Kasumi-1 (cell line): ENCODE measurements around the gene POLDIP2.

Experiments
- DNase-seq, 2 experiments: peaks; one replicate each; lab custom pipeline; 2025; lab: John Stamatoyannopoulos, UW

POLDIP2 gene

GRCh38 chr17:28317099-28317965 lies 40.0 kb downstream of the POLDIP2 start:
- DNase-seq = no peak

GRCh38 chr17:28315846-28316705 lies 41.3 kb downstream of the POLDIP2 start:
- DNase-seq = no peak

DNA sequence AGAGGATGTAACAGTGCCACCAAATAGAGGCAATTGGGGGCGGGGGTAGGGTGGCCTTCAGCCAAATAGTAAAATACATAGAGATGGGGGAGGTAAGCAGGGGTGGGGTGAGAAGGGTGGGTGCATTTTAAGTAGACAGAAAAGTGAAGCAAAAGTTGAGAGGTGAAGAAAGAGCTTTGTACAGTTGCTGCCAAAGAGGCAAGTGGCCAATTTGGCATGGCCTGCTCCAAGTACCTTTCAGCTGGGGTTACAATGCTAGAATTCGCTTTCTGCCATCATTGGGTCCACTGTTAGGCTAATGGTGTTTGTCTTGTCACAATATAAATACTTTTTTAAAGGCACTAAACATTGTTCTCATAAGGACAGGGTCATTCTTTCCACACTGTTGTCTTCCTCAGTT lies 43.5 kb downstream of the POLDIP2 start:
- no peak for DNase-seq

- DNase-seq = no peak
Measured at GRCh38 chr17:28306954-28307401, 50.3 kb downstream of the POLDIP2 start.

DNA sequence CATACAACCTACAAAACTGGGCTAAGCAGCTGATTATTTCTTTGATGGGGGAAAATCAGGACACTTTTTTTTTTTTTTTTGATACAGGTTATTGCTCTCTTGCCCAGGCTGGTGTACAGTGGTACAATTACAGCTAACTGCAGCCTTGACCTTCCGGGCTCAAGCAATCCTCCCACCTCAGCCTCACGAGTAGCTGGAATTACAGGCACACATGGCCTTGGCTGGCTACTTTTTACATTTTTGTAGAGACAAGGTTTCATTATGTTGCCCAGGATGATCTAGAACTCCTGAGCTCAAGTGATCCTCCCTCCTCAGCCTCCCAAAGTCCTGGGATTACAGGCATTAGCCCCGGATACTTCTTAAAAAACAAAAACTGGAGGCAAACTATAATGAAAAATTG lies 58.9 kb downstream of the POLDIP2 start:
- no peak for DNase-seq
